HepG2 (cell line): ENCODE data around the gene RSPH9. TPM values are rescaled to one million over a fixed set of nuclear protein-coding genes. Genes with fewer than 3 reads are reported as not detected.

Experiments
- CEBPG ChIP-seq: IDR thresholded peaks from 2 replicates; pipeline ENCODE4 v1.6.1; 2016
- ETV5 ChIP-seq: IDR thresholded peaks from 2 replicates; pipeline ENCODE4 v1.6.1; 2018; ENCODE audit warnings: missing biosample characterization, missing genetic modification reagents, inconsistent platforms, borderline replicate concordance
- GTF3A ChIP-seq: sonication (generic); formaldehyde crosslinking; conservative IDR thresholded peaks from 2 replicates; pipeline ENCODE4 v1.4.0; 2020; ENCODE audit warnings: mild to moderate bottlenecking, missing genetic modification reagents
- HOXA3 ChIP-seq: sonication (generic); formaldehyde crosslinking; IDR thresholded peaks from 2 replicates; pipeline ENCODE4 v1.5.0; 2020; ENCODE audit warnings: missing genetic modification reagents
- KAT2B ChIP-seq: fragments of 150-350 bp; IDR thresholded peaks from 2 replicates; pipeline ENCODE4 v1.6.1; 2014; ENCODE audit warnings: low read depth, low read length, borderline replicate concordance
- MTF2 ChIP-seq: sonication (generic); formaldehyde crosslinking; IDR thresholded peaks from 2 replicates; pipeline ENCODE4 v1.5.0; 2020; ENCODE audit warnings: missing genetic modification reagents, borderline replicate concordance
- NBN ChIP-seq: fragments of 450-650 bp; conservative IDR thresholded peaks from 2 replicates; pipeline ENCODE4 v1.6.1; 2017
- SOX13 ChIP-seq, 3 experiments: fragments of 450-650 bp in 1 of 3; sonication (generic) in 1 of 3; formaldehyde crosslinking in 1 of 3; IDR thresholded peaks in 2 of 3; conservative IDR thresholded peaks in 1 of 3; 2 replicates each; pipeline versions ENCODE4 v1.5.0 to v1.6.1; 2016 to 2020; ENCODE audit warnings: antibody characterized with exemption in 1 of 3, mild to moderate bottlenecking in 1 of 3, missing compliant biosample characterization in 1 of 3, missing genetic modification reagents in 1 of 3, moderate library complexity in 1 of 3
- ZBTB7B ChIP-seq: sonication (generic); formaldehyde crosslinking; IDR thresholded peaks from 2 replicates; pipeline ENCODE4 v1.4.0; 2020; ENCODE audit warnings: missing genetic modification reagents
- ZFP36L2 ChIP-seq: sonication (generic); formaldehyde crosslinking; IDR thresholded peaks from 2 replicates; pipeline ENCODE4 v1.4.0; 2020; ENCODE audit warnings: missing genetic modification reagents
- ZNF263 ChIP-seq: sonication (generic); formaldehyde crosslinking; IDR thresholded peaks from 2 replicates; pipeline ENCODE4 v1.4.0; 2020; ENCODE audit warnings: missing genetic modification reagents
- ZNF615 ChIP-seq: sonication (generic); formaldehyde crosslinking; IDR thresholded peaks from 2 replicates; pipeline ENCODE4 v1.5.0; 2020; ENCODE audit warnings: mild to moderate bottlenecking, missing genetic modification reagents, borderline replicate concordance
- ZNF790 ChIP-seq: sonication (generic); formaldehyde crosslinking; IDR thresholded peaks from 2 replicates; pipeline ENCODE4 v1.8.0; 2022; ENCODE audit warnings: missing genetic modification reagents, mild to moderate bottlenecking, borderline replicate concordance
- ZNF816 ChIP-seq: sonication (generic); formaldehyde crosslinking; IDR thresholded peaks from 2 replicates; pipeline ENCODE4 v1.8.0; 2022; ENCODE audit warnings: missing genetic modification reagents, mild to moderate bottlenecking, borderline replicate concordance
- polyA plus RNA-seq, 8 experiments: library from polyadenylated mRNA; depleted of rRNA in 3 of 8; stranded (reverse) in 7 of 8; unstranded in 1 of 8; fragments of >200 nt; fragmentation: Illumina TruSeq in 4 of 8; extraction: Trizol in 4 of 8; gene quantifications; 2 replicates each; pipeline versions ENCODE4 v1.2.1 to v1.2.3, GENCODE V29; 2011 to 2016; ENCODE audit warnings: low read depth in 4 of 8, missing spikeins in 1 of 8, mixed read lengths in 1 of 8; ENCODE audit not compliant: insufficient read depth in 1 of 8
- total RNA-seq, 5 experiments: library from RNA; depleted of rRNA; stranded (reverse); fragments of >200 nt; fragmentation: Illumina TruSeq; extraction: Trizol; gene quantifications; 2 replicates each; pipeline ENCODE4 v1.2.3, GENCODE V29; 2016; ENCODE audit warnings: low read depth in 1 of 5
- TF ChIP-seq, protein P1 (sequence below), 2 experiments: sonication (generic) in 1 of 2; formaldehyde crosslinking in 1 of 2; IDR thresholded peaks; 2 replicates each; pipeline versions ENCODE4 v1.4.0 to v1.6.1; 2016 to 2020; ENCODE audit warnings: borderline replicate concordance in 1 of 2, low read depth in 1 of 2, mild to moderate bottlenecking in 1 of 2, missing genetic modification reagents in 1 of 2
- TF ChIP-seq, protein P2 (sequence below): sonication (generic); formaldehyde crosslinking; IDR thresholded peaks from 2 replicates; pipeline ENCODE4 v1.4.0; 2020; ENCODE audit warnings: missing genetic modification reagents, borderline replicate concordance
- TF ChIP-seq, protein P3 (sequence below): sonication (generic); formaldehyde crosslinking; IDR thresholded peaks from 2 replicates; pipeline ENCODE4 v1.4.0; 2020; ENCODE audit warnings: low read depth, mild to moderate bottlenecking, missing genetic modification reagents
- TF ChIP-seq, protein P4 (sequence below): sonication (generic); formaldehyde crosslinking; IDR thresholded peaks from 2 replicates; pipeline ENCODE4 v1.4.0; 2020; ENCODE audit warnings: low read depth, missing genetic modification reagents

RSPH9 gene
- total and polyA plus RNA-seq, 2 of the 13 experiments (the other 11 are each of a cell fraction or from before 2014, with no cell fraction given) = 0.04 TPM; not detected in 1

DNA sequence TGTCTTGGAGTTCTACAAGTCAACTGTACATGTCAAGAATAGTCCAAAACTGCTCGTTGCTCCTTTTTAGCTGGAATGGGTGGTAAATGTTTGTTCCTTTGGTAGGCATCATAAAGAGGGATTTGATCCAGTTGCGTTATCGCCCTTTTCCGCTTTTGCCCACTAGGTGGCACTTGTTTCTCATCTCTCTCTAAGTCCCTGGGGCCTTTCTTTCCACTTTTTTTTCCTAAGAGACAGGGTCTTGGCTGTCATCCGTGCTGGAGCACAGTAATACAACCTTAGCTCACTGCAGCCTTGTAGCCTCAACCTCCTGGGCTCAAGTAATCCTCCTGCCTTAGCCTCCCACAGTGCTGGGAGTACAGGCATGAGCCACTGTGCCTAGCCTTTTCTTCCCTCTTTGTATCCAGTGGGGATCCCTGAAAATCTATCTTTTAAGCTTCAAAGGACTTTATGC lies 36.5 kb upstream of the RSPH9 start (continued):
- TF ChIP-seq, protein P1, sequence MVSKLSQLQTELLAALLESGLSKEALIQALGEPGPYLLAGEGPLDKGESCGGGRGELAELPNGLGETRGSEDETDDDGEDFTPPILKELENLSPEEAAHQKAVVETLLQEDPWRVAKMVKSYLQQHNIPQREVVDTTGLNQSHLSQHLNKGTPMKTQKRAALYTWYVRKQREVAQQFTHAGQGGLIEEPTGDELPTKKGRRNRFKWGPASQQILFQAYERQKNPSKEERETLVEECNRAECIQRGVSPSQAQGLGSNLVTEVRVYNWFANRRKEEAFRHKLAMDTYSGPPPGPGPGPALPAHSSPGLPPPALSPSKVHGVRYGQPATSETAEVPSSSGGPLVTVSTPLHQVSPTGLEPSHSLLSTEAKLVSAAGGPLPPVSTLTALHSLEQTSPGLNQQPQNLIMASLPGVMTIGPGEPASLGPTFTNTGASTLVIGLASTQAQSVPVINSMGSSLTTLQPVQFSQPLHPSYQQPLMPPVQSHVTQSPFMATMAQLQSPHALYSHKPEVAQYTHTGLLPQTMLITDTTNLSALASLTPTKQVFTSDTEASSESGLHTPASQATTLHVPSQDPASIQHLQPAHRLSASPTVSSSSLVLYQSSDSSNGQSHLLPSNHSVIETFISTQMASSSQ (IDR thresholded peaks at IDR 0.05; ENCODE audit: low read depth) = no peak
- TF ChIP-seq, protein P1 (CRISPR knock-in tag; IDR thresholded peaks at IDR 0.05; ENCODE audit: borderline replicate concordance) = no peak
- TF ChIP-seq ZFP36L2 (CRISPR knock-in tag) (no peak), ZNF790 (no peak), ZNF263 (CRISPR knock-in tag) (no peak), MTF2 (CRISPR knock-in tag) (no peak), GTF3A (CRISPR knock-in tag) (no peak), ZNF615 (no peak), ZBTB7B (no peak), SOX13 (IDR thresholded peaks at IDR 0.05) (no peak), SOX13 (CRISPR knock-in tag; conservative IDR thresholded peaks at IDR 0.05 in 1 of 2, IDR thresholded peaks at IDR 0.05 in 1 of 2) (no peak), KAT2B (no peak), NBN (no peak), ZNF816 (no peak), ETV5 (CRISPR knock-in tag) (no peak), HOXA3 (no peak), CEBPG (peak; percentile 59)
- TF ChIP-seq, protein P2, sequence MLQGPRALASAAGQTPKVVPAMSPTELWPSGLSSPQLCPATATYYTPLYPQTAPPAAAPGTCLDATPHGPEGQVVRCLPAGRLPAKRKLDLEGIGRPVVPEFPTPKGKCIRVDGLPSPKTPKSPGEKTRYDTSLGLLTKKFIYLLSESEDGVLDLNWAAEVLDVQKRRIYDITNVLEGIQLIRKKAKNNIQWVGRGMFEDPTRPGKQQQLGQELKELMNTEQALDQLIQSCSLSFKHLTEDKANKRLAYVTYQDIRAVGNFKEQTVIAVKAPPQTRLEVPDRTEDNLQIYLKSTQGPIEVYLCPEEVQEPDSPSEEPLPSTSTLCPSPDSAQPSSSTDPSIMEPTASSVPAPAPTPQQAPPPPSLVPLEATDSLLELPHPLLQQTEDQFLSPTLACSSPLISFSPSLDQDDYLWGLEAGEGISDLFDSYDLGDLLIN (CRISPR knock-in tag) = no peak
- TF ChIP-seq, protein P3, sequence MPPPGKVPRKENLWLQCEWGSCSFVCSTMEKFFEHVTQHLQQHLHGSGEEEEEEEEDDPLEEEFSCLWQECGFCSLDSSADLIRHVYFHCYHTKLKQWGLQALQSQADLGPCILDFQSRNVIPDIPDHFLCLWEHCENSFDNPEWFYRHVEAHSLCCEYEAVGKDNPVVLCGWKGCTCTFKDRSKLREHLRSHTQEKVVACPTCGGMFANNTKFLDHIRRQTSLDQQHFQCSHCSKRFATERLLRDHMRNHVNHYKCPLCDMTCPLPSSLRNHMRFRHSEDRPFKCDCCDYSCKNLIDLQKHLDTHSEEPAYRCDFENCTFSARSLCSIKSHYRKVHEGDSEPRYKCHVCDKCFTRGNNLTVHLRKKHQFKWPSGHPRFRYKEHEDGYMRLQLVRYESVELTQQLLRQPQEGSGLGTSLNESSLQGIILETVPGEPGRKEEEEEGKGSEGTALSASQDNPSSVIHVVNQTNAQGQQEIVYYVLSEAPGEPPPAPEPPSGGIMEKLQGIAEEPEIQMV (CRISPR knock-in tag) = no peak
- TF ChIP-seq, protein P4, sequence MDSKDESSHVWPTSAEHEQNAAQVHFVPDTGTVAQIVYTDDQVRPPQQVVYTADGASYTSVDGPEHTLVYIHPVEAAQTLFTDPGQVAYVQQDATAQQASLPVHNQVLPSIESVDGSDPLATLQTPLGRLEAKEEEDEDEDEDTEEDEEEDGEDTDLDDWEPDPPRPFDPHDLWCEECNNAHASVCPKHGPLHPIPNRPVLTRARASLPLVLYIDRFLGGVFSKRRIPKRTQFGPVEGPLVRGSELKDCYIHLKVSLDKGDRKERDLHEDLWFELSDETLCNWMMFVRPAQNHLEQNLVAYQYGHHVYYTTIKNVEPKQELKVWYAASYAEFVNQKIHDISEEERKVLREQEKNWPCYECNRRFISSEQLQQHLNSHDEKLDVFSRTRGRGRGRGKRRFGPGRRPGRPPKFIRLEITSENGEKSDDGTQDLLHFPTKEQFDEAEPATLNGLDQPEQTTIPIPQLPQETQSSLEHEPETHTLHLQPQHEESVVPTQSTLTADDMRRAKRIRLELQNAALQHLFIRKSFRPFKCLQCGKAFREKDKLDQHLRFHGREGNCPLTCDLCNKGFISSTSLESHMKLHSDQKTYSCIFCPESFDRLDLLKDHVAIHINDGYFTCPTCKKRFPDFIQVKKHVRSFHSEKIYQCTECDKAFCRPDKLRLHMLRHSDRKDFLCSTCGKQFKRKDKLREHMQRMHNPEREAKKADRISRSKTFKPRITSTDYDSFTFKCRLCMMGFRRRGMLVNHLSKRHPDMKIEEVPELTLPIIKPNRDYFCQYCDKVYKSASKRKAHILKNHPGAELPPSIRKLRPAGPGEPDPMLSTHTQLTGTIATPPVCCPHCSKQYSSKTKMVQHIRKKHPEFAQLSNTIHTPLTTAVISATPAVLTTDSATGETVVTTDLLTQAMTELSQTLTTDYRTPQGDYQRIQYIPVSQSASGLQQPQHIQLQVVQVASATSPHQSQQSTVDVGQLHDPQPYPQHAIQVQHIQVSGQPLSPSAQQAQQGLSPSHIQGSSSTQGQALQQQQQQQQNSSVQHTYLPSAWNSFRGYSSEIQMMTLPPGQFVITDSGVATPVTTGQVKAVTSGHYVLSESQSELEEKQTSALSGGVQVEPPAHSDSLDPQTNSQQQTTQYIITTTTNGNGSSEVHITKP (CRISPR knock-in tag) = no peak
